ENCODE measurements around the gene GOLGA8Q. TPM values are rescaled to one million over a fixed set of nuclear protein-coding genes. Genes with fewer than 3 reads are reported as not detected.
"Not testable (repeated sequence)": the region's sequence is repeated elsewhere in the genome, so short reads cannot be mapped to it uniquely, and the experiment has no call there.

The GOLGA8Q gene
- 1.1 TPM for total RNA-seq
- long read RNA-seq = 0 reads

GRCh38 chr15:30551750-30552149, at the start of gene GOLGA8Q:
GOLGA8Q (plus strand) TSS chr15:30552050; CDS start chr15:30552078, 28 bp downstream.
- intact Hi-C loops (cut with DNase I); DNase-seq (ENCODE audit: low spot score): not testable (repeated sequence)

DNA sequence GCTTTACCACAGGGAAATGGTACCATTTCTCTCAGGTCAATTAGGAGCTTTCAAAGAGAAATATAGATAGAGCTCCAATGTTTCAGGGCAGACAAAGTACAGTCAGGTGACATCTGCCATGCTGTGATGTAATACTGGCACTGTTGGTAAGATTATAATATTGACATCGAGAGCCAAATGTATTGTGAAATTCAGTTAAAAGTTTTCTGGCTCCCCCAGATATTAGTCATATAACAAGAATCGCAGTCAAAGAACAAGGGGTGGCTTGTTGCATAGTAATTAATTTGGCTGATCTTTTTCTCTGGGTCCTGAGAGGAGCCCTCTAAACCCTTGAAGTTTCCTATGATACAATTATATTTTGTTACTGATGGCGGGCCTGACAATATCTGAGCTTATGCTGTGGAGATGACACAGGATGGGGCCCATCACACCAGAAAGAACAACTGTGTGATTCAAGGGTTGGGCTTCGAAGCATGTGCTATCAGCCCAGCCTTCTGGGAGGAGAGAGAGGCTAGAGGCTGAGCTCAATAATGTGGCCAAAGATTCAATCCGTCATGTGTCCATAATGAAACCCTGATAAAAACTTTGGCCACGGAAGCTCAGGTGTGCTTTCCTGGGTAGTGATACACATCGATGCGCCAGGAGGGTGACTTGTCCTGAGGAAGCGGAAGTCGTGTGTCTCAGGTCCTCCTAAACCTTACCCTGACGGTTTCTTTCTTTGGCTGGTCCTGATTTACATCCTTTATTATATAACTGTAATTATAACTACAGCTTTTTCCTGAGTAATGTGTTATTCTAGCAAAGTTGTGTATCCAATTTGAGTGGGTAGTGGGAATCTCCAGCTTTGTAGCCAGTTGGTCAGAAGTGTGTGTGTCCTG, 48.7 kb upstream of the GOLGA8Q start:
- intact Hi-C loops (cut with DNase I); DNase-seq (ENCODE audit: low spot score): not testable (repeated sequence)

DNA sequence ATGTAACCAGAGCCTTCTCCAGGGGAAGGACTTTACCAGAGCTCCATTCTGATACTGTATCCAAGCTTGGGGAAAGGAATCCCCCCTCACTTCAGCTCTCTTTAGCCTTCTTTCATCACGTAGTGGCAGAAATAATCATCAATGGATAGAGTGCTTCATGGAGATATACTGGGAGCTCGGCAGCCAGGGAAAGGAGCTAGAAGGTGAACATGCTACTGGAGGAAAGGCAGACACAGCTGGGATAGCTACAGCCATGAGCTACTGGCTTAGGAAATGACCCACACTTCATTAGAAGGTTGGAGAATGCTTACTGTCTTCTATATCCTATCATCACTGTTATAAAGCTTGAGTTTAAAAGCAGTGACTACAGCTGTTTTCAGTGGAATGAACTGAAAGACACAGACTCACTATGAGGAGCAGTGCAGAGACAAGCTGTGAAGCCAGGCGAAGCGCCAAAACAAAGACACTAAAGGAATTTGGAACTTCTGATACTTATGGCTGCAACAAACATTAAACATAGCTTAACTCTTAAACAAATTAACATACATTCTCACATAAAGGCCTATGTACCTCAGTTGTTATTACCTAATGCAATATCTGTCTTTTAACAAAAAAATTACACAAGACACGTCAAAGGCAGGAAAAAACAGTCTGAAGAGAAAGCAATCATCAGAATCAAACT, 47.5 kb upstream of the GOLGA8Q start:
- DNase-seq (ENCODE audit: low spot score); intact Hi-C loops (cut with DNase I): not testable (repeated sequence)

DNA sequence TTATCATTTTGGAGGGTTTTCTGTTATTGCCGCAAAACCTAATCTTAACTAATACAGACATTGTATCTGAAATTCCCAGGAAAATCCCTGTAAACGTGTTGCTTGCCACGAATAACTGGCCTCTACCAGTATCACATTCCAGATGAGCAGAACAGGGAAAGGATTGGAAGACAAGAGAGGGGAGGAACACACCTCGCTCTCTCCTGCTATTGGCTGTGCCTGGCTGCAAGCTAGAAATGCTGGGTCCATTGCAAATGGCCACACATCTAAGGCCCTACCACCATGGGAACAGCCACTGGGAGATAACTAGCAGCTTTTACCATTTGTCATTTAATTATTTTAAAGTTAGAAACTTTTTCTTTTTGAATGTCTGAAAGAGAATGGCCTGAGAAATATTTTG, 37.3 kb upstream of the GOLGA8Q start:
- DNase-seq (ENCODE audit: low spot score); intact Hi-C loops (cut with DNase I): not testable (repeated sequence)

DNA sequence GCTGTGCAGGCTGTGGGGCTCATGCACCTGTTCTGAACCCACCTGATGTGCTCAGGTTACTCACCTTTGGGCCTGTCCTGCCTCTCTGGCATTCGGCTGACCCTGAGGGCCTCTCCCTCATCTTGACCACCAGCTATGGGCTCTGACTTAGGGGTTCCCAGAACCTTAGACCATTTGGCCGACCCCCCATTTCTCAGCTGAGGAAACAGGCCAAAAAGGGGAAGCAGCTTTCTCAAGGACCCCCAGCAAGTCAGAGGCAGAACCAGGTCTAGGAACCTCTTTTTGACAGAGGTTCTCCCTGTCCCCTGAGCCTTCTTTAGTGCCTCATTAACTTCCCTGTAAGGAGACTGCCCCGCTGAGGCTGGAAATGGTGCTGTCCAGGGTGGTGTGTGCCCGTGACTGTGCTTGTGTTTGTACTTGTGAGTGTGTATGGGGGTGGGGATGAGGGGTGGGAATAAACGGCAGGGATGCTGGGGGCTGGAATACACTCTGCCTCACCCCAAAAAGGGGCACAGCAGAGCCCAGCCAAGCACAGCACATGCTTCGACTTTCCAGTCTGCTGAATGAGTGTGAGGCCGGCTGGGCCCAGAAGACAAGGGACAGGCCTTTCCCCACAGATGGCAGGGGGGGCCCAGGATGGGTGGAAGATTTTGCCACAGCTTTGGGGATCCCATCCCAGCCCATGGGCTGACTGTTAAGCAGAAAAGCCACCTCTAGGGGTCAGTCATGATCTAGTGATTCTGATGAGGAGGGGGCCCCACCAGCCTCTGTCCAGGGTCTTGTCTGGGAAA, 28.2 kb upstream of the GOLGA8Q start:
- intact Hi-C loops (cut with DNase I) = not testable (repeated sequence)
- peak; percentile 44 for DNase-seq (ENCODE audit: low spot score)

DNA sequence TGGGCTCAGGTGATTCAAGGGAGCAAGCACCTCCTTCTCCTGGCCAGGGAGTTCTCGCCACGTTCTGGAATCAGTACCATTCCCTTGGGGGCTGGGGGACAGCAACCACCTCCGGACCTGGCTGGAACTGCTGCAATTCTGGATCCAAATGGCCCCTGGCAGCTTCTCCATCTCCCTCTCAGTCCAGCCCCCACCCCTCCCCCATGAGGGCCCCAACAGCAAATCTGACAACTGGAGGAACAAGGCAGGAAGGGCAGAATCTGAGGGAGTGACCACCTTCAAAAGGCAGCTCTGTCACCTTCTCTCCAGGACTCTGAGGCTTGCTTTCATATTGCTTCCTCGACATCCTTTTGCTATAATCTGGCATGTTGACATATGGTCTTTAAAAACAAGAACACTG, 25.9 kb upstream of the GOLGA8Q start:
- DNase-seq (ENCODE audit: low spot score) = peak; percentile 44
- intact Hi-C loops (cut with DNase I) = not testable (repeated sequence)

DNA sequence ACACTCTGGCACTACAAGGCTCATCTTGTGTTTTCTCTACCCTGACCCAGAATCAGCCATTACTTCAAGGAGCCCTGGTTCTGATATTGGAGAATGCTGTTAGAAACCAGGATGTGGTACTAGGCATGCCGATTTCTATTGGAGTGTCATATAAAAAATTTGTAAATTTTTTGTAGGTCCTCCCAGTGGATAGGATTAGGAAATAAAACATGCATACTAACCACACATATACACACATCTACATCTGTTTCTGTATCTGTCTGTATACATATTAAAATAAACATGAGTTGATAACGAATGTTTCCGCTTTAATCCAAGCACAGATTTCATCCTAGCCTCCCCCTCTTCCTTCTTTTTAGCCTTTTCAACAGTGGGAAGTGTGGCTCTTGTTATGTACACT, 22.8 kb upstream of the GOLGA8Q start:
- intact Hi-C loops (cut with DNase I); DNase-seq (ENCODE audit: low spot score): not testable (repeated sequence)

DNA sequence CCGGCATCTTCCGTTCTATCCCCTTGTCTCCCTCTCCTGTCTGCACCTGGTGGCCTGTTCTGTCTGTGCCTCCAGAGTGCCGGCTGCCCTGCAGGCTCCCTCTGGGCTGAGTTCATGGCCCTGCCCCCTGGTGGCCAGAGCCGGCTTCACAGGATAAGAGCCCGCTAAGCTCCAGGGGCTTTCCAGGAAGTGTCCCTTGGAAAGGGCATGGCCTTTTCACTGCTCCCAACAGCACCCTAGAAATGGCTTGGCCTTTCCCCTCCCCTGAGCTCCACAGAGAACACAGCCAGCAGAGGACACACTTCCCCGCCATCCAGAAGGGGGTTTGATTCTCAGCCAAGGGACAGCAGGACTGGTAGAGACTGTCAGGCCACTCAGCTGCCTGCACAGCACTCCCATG, 15.1 kb downstream of the GOLGA8Q start:
- intact Hi-C loops (cut with DNase I); DNase-seq (ENCODE audit: low spot score): not testable (repeated sequence)

DNA sequence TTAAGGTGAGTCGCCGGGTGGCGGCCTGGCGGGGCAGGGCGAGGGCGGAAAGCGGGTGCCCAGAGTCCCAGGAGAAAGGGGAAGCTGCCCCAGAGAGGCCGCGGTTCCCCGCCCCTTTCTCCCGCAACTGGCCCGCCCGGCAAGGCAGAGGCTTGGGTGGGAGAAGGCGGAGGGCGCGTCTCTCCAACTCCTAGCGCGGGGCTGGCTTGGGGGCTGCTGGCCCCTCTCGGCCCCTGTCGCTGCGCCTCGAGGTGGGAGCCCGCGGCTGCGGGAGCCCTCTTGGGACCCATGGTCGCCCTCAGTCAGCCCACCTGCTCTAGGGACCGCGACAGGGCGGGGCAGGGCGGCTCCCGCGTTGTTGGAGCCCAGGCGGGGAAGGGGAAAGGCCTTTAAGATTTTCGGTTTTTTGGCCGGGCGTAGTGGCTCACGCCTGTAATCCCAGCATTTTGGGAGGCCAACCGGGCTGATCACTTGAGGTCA, 21.2 kb downstream of the GOLGA8Q start:
- intact Hi-C loops (cut with DNase I); DNase-seq (ENCODE audit: low spot score): not testable (repeated sequence)

GRCh38 chr15:30579394-30579970, 27.6 kb downstream of the GOLGA8Q start:
- DNase-seq (ENCODE audit: low spot score); intact Hi-C loops (cut with DNase I): not testable (repeated sequence)

GRCh38 chr15:30580716-30581115, 28.9 kb downstream of the GOLGA8Q start:
- DNase-seq (ENCODE audit: low spot score); intact Hi-C loops (cut with DNase I): not testable (repeated sequence)

GRCh38 chr15:30598953-30599352, 47.1 kb downstream of the GOLGA8Q start:
- intact Hi-C loops (cut with DNase I) = not testable (repeated sequence)

GRCh38 chr15:30603796-30604195, 51.9 kb downstream of the GOLGA8Q start, which contains the start of gene GOLGA8H:
GOLGA8H (plus strand) TSS chr15:30604028; CDS start chr15:30604126, 98 bp downstream.
- DNase-seq (ENCODE audit: low spot score); intact Hi-C loops (cut with DNase I): not testable (repeated sequence)

More at GRCh38 chr15:30598953-30599352, 47.1 kb downstream of the GOLGA8Q start:
- DNase-seq (ENCODE audit: low spot score) = not testable (repeated sequence)

Other genes starting within 250 kb of the GOLGA8Q start
- 3.8 TPM for gene CHRFAM7A, start 158.5 kb upstream of the GOLGA8Q start, total RNA-seq
- 4.7 TPM for gene GOLGA8R, start 137.8 kb upstream of the GOLGA8Q start, total RNA-seq
- 1.7 TPM for gene GOLGA8H, start 52.0 kb downstream of the GOLGA8Q start, total RNA-seq

All from cardiac septum (tissue), 1 donor.